KMS-11 (cell line): ENCODE data around the gene PYURF.
A peak's percentile ranks its signal among the peaks of the same experiment; 100 is the strongest.
"Not testable (repeated sequence)": the region's sequence is repeated elsewhere in the genome, so short reads cannot be mapped to it uniquely, and the experiment has no call there.

Source experiments
- H2AFZ ChIP-seq: fragments of 200-600 bp; sonication (generic); 2 replicates; pipeline ENCODE4 v1.6.1; 2016; ENCODE audit warnings: antibody characterized with exemption, mixed run types, low read depth
- H3K27ac ChIP-seq: fragments of 200-600 bp; sonication (generic); 2 replicates; pipeline ENCODE4 v1.6.1; 2016; ENCODE audit warnings: mild to moderate bottlenecking, mixed run types
- H3K27me3 ChIP-seq: fragments of 200-600 bp; sonication (generic); 2 replicates; pipeline ENCODE4 v1.6.1; 2017; ENCODE audit warnings: mild to moderate bottlenecking, low read depth, mixed run types, moderate library complexity; ENCODE audit not compliant: insufficient read depth
- H3K36me3 ChIP-seq: fragments of 200-600 bp; sonication (generic); 2 replicates; pipeline ENCODE4 v1.6.1; 2017; ENCODE audit warnings: mild to moderate bottlenecking, mixed run types; ENCODE audit not compliant: insufficient read depth
- H3K4me1 ChIP-seq: fragments of 200-600 bp; sonication (generic); 2 replicates; pipeline ENCODE4 v1.6.1; 2016; ENCODE audit warnings: mild to moderate bottlenecking, low read depth, mixed run types; ENCODE audit not compliant: poor library complexity, severe bottlenecking
- H3K4me2 ChIP-seq: fragments of 200-600 bp; sonication (generic); 2 replicates; pipeline ENCODE4 v1.7.0; 2016; ENCODE audit warnings: mild to moderate bottlenecking, mixed run types
- H3K4me3 ChIP-seq: fragments of 200-600 bp; sonication (generic); IDR thresholded peaks from 2 replicates; pipeline ENCODE4 v1.6.1; 2017; ENCODE audit warnings: low read depth, low read length, mixed read lengths; ENCODE audit not compliant: insufficient read depth
- H3K79me2 ChIP-seq: fragments of 200-600 bp; sonication (generic); 2 replicates; pipeline ENCODE4 v1.6.1; 2016; ENCODE audit warnings: low read depth, mixed run types; ENCODE audit not compliant: insufficient read depth
- H3K9ac ChIP-seq: fragments of 200-600 bp; sonication (generic); 2 replicates; pipeline ENCODE4 v1.6.1; 2016; ENCODE audit warnings: mild to moderate bottlenecking, mixed run types
- H4K20me1 ChIP-seq: fragments of 200-600 bp; sonication (generic); 2 replicates; pipeline ENCODE4 v1.6.1; 2016; ENCODE audit warnings: mild to moderate bottlenecking, mixed run types; ENCODE audit not compliant: insufficient read depth
- TF ChIP-seq, protein P1 (sequence below): fragments of 200-600 bp; sonication (generic); conservative IDR thresholded peaks from 2 replicates; pipeline ENCODE4 v1.6.1; 2017; ENCODE audit warnings: low read depth, mild to moderate bottlenecking, antibody characterized with exemption, low read length, moderate library complexity, mixed read lengths

The PYURF gene

DNA sequence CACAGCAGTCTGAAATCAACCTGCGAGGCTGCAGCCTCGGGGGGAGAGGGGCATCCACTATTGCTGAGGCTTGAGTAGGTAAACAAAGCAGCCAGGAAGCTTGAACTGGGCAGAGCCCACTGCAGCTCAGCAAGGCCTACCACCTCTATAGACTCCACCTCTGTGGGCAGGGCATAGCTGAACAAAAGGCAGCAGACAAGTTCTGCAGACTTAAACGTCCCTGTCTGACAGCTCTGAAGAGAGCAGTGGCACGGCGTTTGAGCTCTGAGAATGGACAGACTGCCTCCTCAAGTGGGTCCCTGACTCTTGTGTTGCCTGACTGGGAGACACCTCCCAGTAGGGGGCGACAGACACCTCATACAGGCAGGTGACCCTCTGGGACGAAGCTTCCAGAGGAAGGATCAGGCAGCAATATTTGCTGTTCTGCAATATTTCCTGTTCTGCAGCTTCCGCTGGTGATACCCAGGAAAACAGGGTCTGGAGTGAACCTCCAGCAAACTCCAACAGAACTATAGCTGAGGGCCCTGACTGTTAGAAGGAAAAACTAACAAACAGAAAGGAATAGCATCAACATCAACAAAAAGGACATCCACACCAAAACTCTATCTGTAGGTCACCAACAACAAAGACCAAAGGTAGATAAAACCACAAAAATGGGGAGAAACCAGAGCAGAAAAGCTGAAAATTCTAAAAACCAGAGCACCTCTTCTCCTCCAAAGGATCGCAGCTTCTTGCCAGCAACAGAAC is 15.9 kb upstream of the PYURF start:
- H3K27ac ChIP-seq, H3K4me2 ChIP-seq, H3K79me2 ChIP-seq, H3K36me3 ChIP-seq, H3K27me3 ChIP-seq, H2AFZ ChIP-seq, H4K20me1 ChIP-seq, H3K9ac ChIP-seq, H3K4me1 ChIP-seq, H3K4me3 ChIP-seq: not testable (repeated sequence)
- TF ChIP-seq, protein P1, sequence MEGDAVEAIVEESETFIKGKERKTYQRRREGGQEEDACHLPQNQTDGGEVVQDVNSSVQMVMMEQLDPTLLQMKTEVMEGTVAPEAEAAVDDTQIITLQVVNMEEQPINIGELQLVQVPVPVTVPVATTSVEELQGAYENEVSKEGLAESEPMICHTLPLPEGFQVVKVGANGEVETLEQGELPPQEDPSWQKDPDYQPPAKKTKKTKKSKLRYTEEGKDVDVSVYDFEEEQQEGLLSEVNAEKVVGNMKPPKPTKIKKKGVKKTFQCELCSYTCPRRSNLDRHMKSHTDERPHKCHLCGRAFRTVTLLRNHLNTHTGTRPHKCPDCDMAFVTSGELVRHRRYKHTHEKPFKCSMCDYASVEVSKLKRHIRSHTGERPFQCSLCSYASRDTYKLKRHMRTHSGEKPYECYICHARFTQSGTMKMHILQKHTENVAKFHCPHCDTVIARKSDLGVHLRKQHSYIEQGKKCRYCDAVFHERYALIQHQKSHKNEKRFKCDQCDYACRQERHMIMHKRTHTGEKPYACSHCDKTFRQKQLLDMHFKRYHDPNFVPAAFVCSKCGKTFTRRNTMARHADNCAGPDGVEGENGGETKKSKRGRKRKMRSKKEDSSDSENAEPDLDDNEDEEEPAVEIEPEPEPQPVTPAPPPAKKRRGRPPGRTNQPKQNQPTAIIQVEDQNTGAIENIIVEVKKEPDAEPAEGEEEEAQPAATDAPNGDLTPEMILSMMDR: peak; percentile 66

DNA sequence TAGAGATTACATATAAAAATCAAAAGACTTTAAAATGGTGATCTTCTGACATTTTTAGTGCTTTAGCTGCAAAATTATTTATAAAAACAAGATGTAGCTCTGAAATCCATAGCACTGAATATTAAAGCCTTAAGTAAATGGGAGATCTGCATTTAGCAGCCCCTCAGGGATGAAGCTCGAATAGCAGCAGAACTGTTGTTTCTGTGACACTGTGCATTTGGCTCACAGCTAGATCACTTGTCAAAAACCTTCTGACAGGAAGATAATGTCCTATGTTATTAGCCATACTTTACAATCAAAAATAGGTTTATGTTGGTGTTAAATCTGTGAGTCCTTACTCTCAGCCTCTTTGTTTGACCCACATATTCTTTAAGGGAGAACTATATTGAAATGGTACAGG is 14.1 kb upstream of the PYURF start:
- TF ChIP-seq, protein P1: no peak

DNA sequence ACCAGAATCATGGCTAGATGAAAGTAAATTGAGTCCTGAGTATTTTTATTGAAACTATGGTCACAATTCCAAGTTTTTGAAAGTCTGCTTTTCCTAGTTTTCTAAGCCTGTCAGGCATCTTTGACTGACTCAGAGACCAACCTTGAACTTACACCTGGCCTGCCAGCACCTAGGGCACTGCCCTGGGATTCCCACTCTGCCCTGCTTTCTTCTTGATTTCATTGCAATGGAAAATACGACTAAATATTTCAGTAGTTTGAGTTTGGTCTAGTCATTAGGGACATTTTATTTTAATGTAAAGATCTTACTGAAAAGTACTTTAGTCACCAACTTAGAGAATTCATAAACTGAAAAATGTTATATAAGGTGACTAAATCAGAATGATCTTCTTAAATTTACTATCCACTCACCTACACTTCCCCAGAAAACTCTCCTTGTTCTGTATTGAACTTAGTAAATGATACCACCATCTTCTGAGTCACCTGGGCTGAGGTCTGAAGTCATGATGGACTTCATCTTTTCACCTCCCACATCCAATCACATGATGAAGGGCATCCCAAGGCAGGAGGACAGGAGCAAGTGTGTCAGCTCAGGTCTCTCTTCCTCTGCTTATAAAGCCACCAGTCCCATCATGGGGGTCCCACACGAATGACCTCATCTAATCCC is 11.6 kb upstream of the PYURF start:
- H3K4me1 ChIP-seq: no peaks in the 10 kb centered on the region
- H2AFZ ChIP-seq: no peak overlapping the region
- H4K20me1 ChIP-seq: no peaks in the 10 kb centered on the region
- TF ChIP-seq, protein P1: no peak
- H3K79me2 ChIP-seq: no peaks in the 10 kb centered on the region
- H3K36me3 ChIP-seq: no peaks in the 10 kb centered on the region
- H3K4me3 ChIP-seq: no peak overlapping the region
- no peak overlapping the region for H3K4me2 ChIP-seq
- no peak overlapping the region for H3K9ac ChIP-seq
- H3K27ac ChIP-seq: no peak overlapping the region
- no peaks in the 10 kb centered on the region for H3K27me3 ChIP-seq

More for the DNA sequence above, 14.1 kb upstream of the PYURF start:
- Histone ChIP-seq H3K4me2 (no peak overlapping the region), H3K4me3 (no peak overlapping the region), H3K79me2 (no peaks in the 10 kb centered on the region), H3K27ac (no peak overlapping the region), H4K20me1 (no peaks in the 10 kb centered on the region), H3K9ac (no peak overlapping the region), H3K4me1 (no peaks in the 10 kb centered on the region), H3K27me3 (no peaks in the 10 kb centered on the region), H3K36me3 (no peaks in the 10 kb centered on the region), H2AFZ (no peak overlapping the region)

DNA sequence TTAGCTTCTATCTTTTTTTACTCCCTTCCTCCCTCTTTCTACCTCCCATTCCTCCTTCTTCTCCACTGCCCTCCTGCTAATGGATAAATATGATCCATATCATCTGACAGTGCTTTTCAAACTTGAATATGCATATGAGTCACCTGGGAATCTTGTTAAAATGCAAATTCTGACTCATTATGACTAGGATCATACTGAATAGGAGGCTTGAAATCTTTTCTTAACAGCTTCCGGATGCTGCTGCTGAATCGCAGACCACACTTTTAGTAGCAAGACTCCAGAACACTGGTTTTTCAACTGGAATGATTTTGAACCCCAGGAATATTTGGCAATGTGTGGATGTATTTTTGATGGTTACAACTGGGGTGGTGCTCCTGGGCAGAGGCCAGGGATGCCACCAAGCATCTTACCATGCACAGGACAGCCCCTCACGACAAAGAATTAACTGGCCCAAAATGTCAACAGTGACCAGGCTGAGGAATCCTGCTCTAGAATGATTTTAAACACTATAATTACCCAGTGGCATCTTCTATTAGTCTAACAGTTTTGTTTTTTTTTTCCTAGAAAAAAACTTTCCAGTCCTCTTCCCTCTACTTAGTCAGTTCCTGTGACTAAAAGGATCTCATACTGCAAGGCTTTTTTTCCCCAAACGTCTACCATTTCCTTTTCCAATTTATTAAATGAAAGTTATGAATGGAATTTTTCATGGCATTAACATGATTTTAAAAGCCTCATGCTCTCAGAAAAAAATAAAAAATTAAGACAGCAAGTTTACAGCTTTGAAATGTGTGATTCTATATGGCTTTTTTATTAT is 10.6 kb upstream of the PYURF start:
- Histone ChIP-seq H3K9ac (no peak overlapping the region), H3K79me2 (no peaks in the 10 kb centered on the region), H3K27me3 (no peaks in the 10 kb centered on the region), H3K36me3 (no peaks in the 10 kb centered on the region), H3K27ac (no peak overlapping the region), H2AFZ (no peak overlapping the region), H3K4me1 (no peaks in the 10 kb centered on the region), H3K4me2 (no peak overlapping the region), H3K4me3 (no peak overlapping the region), H4K20me1 (no peaks in the 10 kb centered on the region)
- TF ChIP-seq, protein P1: no peak
